ENCODE measurements around the gene NCKAP5.

Gene NCKAP5

GRCh38 chr2:133374781-133375180, 193.5 kb downstream of the NCKAP5 start:
- no peak for DNase-seq

DNA sequence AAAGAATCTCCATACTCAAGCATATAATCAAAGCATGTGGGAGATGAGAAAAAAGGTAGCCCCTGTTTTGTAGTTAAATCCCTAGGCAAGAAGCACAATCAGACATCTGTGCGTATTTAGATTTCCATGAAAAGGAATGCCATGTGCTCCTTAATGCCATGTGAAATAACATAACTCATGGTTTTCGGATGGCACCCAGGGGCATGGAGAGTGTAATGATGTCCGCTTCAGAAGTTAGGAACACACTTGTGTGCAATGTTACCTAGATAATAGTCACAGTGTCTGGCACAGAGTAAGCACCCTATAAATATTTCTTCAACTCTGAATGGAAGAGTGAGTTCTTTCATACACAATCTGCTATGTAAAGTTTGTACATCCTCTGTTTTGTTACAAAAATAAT, 197.0 kb downstream of the NCKAP5 start:
- no peak for DNase-seq

- DNase-seq, result no peak
Observed at GRCh38 chr2:133369901-133370658, 198.2 kb downstream of the NCKAP5 start.

GRCh38 chr2:133365117-133365516, 203.1 kb downstream of the NCKAP5 start:
- no peak for DNase-seq

GRCh38 chr2:133364636-133365035, 203.6 kb downstream of the NCKAP5 start:
- DNase-seq, result no peak

DNA sequence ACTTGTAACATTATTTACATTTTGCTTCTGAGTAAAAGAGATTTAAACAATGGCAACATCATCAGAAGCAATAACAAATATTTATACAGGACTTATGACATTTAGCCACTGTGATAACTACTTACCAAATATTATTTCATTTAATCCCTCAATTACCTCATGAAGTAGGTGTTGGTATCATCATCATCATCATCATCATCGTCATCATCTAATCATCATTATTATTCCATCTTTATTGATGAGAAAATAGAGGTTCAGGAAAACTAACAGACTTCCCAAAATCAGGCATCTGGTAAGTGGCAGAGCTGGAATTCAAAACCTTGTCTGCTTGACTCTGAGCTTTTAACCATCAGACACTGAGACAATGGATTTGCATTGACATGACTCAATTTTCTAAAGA, 204.4 kb downstream of the NCKAP5 start:
- no peak for DNase-seq

GRCh38 chr2:133362061-133362476, 206.2 kb downstream of the NCKAP5 start:
- DNase-seq, result no peak

GRCh38 chr2:133360882-133361281, 207.4 kb downstream of the NCKAP5 start:
- no peak for DNase-seq

GRCh38 chr2:133360190-133360589, 208.1 kb downstream of the NCKAP5 start:
- no peak for DNase-seq

DNA sequence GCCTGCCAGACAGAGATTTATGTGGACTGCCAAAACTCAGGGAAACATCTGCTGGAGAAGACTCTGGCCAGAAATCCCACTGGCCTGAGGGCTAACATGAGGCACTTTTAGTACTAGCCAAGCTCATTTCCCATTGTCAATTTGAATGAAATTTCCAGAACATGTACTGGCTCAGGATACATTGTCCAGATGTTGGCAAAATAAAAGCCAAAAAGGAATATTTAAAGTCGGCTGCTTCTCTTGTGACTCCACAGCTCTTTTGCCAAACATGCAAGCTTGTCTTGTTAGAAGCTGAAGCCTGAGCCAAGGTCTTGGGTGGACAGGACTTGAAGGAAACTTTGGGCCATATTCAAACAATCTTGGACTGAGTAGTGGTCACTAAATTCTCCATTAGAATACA, 215.5 kb downstream of the NCKAP5 start:
- no peak for DNase-seq

DNA sequence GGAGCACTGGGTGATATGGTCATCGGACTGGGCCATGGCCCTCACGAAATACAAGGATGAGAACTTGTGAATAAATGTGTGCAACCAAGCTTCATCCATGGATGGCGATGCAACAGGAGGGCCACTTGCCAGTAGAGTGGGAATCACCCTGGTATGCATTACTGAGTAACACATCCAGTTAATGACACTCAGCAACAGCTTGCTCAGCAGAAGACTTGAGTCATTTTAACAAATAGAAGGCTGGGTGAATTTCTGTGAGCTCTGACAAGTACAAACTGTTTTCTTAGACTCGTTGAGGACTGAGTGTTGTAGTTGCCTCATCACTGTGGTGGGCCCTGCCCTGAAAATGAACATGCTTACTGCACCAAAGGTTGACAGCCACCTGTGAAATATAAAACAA, 221.6 kb downstream of the NCKAP5 start:
- no peak for DNase-seq

DNA sequence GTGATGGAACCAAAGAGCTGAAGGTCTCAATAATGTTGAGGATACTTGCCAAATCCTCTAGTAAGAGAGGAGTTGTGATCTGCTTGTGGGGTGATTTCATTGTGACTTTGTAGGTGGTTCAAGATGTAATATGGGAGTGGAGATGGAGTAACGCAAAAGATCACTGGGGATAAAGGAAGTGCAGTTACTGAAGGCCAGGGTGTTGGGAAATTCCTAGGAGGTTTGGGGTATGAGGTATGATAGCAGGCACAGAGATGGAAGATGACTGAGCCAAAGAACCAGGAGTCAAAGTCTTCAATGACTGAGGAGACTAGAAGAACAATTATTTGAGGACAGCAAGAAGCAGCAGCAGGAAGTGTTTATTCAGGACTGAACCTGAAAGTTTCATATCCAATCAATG, 222.6 kb downstream of the NCKAP5 start:
- DNase-seq, result no peak

GRCh38 chr2:133344849-133345248, 223.4 kb downstream of the NCKAP5 start:
- DNase-seq, result no peak

- DNase-seq, result no peak
Observed at GRCh38 chr2:133343018-133343352, 225.3 kb downstream of the NCKAP5 start.

DNA sequence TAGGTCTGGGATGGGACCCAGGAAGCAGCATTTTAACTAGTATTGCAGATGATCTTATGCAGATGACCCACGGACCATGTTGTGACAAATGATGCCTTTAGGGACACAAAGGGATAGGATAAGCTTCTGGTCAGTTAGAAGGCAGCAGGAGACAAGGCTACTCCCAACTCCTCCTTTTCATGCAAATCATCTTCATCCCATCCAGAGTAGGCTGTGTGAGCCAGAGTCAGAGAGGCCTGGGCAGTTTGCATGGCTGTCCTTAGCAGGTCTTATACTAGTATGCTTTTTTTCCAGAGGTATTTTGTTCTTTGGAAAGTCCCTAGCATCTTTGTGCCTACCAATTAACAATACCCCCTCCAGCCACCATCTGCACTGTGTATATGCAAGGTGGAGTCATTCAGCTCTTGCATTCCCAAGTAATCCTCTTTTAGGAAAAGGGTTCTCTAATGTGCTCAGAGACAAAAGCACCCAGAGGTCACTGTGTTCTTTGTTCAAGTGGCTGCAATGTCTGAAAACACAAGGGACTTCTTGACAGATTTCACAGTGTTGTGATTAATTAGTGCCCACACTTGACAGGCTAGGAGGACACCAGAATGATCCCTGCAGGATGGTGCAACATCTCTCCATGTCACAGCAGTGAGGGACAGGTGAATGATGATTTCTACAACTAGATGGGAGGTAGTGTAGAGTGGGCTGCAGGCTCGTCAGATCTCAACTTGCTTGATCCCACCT, 225.8 kb downstream of the NCKAP5 start:
- DNase-seq, result no peak

DNA sequence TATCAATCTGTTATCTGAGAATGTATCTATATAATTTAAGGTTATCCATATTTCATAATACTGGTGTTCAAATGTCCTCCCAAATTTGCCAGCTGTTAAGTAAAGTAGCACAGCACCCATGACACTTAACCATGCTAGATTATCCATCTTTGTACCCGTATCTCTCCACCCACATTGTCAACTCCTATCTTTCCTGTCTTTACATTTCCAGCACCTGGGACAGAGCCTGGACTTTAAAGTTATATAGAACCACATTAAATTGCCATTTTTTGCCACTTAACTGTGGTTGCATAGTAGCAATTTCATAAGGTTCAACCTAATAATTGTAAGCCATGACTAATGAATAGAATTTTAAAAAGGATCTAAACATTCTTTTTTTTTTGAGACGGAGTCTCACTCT, 226.7 kb downstream of the NCKAP5 start:
- no peak for DNase-seq

DNA sequence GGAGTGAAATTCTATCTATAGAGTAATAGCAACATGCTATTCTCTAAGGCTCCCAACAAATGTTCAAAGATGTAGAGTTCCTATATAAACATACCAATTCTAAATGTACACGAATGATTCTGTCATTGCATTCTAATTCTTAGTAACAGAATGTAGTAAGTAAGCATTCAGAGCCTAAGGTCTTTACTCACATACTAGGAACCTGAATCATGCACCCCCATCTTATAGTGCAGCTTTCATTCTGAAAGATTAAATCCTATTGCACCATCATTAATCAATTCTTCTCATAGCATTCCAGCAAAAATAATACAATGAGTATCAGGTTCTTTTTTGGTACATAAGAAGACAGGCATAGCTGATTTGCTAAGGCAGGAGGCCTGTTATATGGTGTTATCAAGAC, 230.0 kb downstream of the NCKAP5 start:
- DNase-seq, result no peak

- DNase-seq, result no peak
Observed at GRCh38 chr2:133334923-133335322, 233.3 kb downstream of the NCKAP5 start.

- DNase-seq, result no peak
Observed at GRCh38 chr2:133333181-133333580, 235.1 kb downstream of the NCKAP5 start.

DNA sequence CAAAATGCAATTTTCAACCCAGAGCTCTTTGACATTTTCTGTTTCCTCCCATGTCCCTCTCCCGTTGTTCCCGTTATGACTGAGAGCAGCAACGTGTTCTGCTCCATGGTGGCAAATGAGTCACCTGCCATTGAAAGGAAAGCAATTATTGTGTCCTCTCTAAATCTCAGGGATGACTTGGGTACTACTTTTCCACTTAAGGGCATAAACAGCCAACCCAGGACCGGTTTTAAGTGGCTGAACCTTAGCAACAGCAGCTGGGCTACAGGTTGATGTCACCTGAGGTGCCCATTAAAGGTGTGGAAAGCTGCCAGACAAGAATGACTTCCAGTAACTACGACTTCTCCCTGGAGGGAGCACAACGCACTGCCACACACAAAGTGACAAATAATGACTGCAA, 236.8 kb downstream of the NCKAP5 start:
- peak; percentile 2 for DNase-seq

DNA sequence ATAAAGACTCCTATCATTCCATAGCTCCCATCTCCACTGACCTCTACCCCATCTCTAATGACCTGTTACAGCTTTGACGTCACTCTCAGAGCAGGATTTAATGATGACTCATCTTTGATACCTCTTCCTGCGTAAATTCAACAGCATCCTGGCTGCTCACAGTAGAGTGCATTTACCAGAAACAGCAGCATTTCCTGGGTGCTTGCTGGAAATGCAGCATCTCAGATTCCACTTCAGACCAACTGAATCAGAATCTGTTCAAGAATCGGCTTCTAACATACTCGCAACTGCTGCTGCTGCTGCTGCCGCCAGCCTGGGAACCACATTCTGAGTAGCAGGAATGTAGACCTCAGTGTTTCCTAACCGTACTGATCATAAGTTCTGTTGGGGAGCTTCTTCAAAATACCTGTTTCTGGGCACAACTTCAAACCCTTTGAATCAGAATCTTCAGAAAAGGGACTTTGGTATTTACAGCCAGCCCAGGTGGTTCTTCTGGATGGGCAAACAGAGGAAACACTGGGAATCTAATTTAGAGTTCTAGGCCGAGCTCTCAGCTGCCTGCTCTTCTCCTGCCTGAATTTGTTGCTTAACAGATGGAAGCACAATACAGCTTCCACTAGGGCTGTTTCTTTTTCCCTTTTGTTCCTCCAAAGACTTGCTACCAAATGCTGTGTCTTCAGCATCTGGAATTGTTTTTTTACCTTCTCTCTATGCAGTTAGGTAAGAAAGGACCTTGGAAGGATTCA, 241.4 kb downstream of the NCKAP5 start:
- no peak for DNase-seq

DNA sequence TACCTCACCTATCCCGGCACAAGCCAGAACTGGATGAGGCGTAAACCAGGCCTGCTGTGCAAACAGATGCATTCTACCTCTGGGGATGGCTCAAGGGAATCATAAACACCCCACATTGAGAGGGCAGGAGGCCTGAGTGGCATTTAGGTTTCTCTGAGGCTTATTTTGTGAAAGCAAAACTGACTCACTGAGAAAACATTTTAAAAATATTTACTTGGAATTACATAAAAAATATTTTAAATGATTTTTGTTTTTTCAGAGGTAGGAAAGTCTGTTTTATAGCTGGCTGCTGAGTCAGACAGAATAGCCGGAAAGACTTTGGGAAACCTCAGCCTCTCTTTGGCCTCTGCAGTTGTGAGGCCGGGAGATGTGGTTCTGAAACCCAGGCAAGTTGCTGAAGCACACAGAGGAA, 244.1 kb downstream of the NCKAP5 start:
- no peak for DNase-seq

DNA sequence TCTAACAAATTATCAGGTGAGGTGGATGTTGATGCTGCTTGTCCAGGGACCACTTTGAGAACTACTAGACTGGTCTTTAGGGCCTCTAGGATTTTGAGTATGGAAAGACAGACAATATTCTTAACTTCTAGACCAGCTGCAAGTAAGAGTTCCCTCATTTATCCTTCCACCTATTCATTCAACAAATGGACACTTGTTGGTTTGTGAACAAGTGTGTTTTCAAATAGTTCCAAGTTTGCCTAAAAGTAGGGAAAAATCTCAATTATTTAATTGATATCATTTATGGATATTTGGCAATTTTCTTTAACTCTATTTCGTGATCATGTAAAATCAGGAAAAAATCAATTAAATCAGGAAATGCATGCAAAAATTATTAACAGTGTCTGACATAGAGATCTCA, 245.4 kb downstream of the NCKAP5 start:
- DNase-seq, result no peak

DNA sequence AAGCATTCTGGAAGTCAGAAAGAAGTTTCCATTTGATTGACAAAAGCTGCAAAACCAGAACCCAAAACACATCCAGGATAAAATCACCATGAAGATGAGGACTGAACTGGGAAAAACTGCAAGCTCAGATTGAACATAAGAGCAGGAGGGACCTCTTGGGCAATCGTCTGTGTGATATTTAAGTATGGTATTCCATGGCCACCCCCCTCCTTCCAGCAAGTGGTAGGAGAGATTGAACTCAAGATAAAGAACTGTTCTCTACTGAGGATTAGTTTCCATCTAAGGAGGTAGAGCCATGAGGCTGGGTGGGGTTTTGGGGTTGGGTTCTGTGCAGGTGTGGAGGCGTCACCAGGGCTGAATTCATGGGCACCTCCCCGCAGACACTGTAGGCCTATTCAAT, 251.1 kb downstream of the NCKAP5 start:
- DNase-seq, result no peak
